SK-N-SH (cell line): ENCODE measurements around the gene ZNF747. TPM values are rescaled to one million over a fixed set of nuclear protein-coding genes. Genes with fewer than 3 reads are reported as not detected.

ENCODE experiments used
- CTCF ChIA-PET: fragments of 300-600, 350-600 bp; formaldehyde crosslinking; extraction: SDS; loops from one replicate; lab custom pipeline; 2021; lab: Yijun Ruan, JAX
- POLR2A ChIA-PET: fragments of 350-600 bp; sonication (Branson Sonifier 250); formaldehyde crosslinking; extraction: SDS; loops from one replicate; lab custom pipeline; 2020; ENCODE audit warnings: antibody characterized with exemption, inconsistent platforms; lab: Yijun Ruan, JAX
- DNase-seq: peaks from one replicate; pipeline ENCODE4 v3.0.0; 2012
- H2AFZ ChIP-seq: fragments of 200-600 bp; sonication (generic); 2 replicates; pipeline ENCODE4 v1.8.1; 2016; ENCODE audit warnings: antibody characterized with exemption, mild to moderate bottlenecking, low read depth
- H3F3A ChIP-seq: fragments of 200-600 bp; sonication (generic); replicated peaks from 2 replicates; pipeline ENCODE3; 2016; ENCODE audit warnings: antibody characterized with exemption, mild to moderate bottlenecking; ENCODE audit not compliant: insufficient read depth
- H3K27ac ChIP-seq, 2 experiments: fragments of 200-500 bp in 1 of 2; fragments of 200-600 bp in 1 of 2; sonication (Bioruptor generic) in 1 of 2; sonication (generic), shearing (Covaris generic) in 1 of 2; 2 replicates each; pipeline versions ENCODE4 v1.5.1 to v1.6.1; 2014 to 2016; ENCODE audit warnings: low read depth in 2 of 2, inconsistent platforms in 1 of 2, low read length in 1 of 2, mild to moderate bottlenecking in 1 of 2, mixed read lengths in 1 of 2
- H3K27me3 ChIP-seq: fragments of 200-600 bp; sonication (generic), shearing (Covaris generic); 2 replicates; pipeline ENCODE4 v1.6.1; 2016; ENCODE audit warnings: mixed run types; ENCODE audit not compliant: insufficient read depth
- H3K36me3 ChIP-seq, 2 experiments: fragments of 200-500 bp in 1 of 2; fragments of 200-600 bp in 1 of 2; sonication (Bioruptor generic) in 1 of 2; sonication (generic) in 1 of 2; replicated peaks in 1 of 2; 2 replicates each; pipeline versions ENCODE3 to v1.5.1; 2014 to 2016; ENCODE audit warnings: low read length in 1 of 2, mild to moderate bottlenecking in 1 of 2; ENCODE audit not compliant: insufficient read depth in 2 of 2, control insufficient read depth in 1 of 2
- H3K4me1 ChIP-seq, 2 experiments: fragments of 200-500 bp in 1 of 2; fragments of 200-600 bp in 1 of 2; sonication (Bioruptor generic) in 1 of 2; sonication (generic), shearing (Covaris generic) in 1 of 2; 2 replicates each; pipeline versions ENCODE4 v1.5.1 to v1.6.1; 2014 to 2016; ENCODE audit warnings: low read depth in 1 of 2, low read length in 1 of 2, mixed run types in 1 of 2; ENCODE audit not compliant: insufficient read depth in 2 of 2, control insufficient read depth in 1 of 2
- H3K4me2 ChIP-seq: fragments of 200-600 bp; sonication (generic), shearing (Covaris generic); 2 replicates; pipeline ENCODE4 v1.6.1; 2017; ENCODE audit warnings: mixed run types
- H3K4me3 ChIP-seq, 2 experiments: fragments of 200-500 bp in 1 of 2; fragments of 200-600 bp in 1 of 2; sonication (Bioruptor generic) in 1 of 2; sonication (generic), shearing (Covaris generic) in 1 of 2; 2 replicates each; pipeline versions ENCODE4 v1.5.1 to v1.8.1; 2014 to 2016; ENCODE audit warnings: low read depth in 2 of 2, inconsistent platforms in 1 of 2, low read length in 1 of 2, mild to moderate bottlenecking in 1 of 2, mixed read lengths in 1 of 2, moderate library complexity in 1 of 2
- H3K79me2 ChIP-seq: fragments of 200-600 bp; sonication (generic); 2 replicates; pipeline ENCODE4 v1.8.1; 2017; ENCODE audit warnings: mild to moderate bottlenecking; ENCODE audit not compliant: insufficient read depth
- H3K9ac ChIP-seq: fragments of 200-600 bp; sonication (generic); 2 replicates; pipeline ENCODE4 v1.6.1; 2017; ENCODE audit warnings: mixed run types
- H3K9me2 ChIP-seq: fragments of 200-600 bp; sonication (generic); 2 replicates; pipeline ENCODE4 v1.6.1; 2017; ENCODE audit warnings: mixed run types
- H3K9me3 ChIP-seq: fragments of 200-600 bp; sonication (generic); 2 replicates; pipeline ENCODE4 v1.6.1; 2017; ENCODE audit warnings: mixed run types, mild to moderate bottlenecking, moderate library complexity
- H4K20me1 ChIP-seq: fragments of 200-600 bp; sonication (generic); 2 replicates; pipeline ENCODE4 v1.6.1; 2017; ENCODE audit warnings: mild to moderate bottlenecking, mixed run types; ENCODE audit not compliant: insufficient read depth
- CHD2 ChIP-seq: fragments of 150-350 bp; IDR thresholded peaks from 2 replicates; pipeline ENCODE4 v1.6.1; 2018; ENCODE audit warnings: low read length; ENCODE audit not compliant: partially characterized antibody
- FOSL2 ChIP-seq: IDR thresholded peaks from 2 replicates; pipeline ENCODE4 v1.4.0; 2012; ENCODE audit warnings: low read depth, mild to moderate bottlenecking, moderate library complexity, borderline replicate concordance
- JUND ChIP-seq: IDR thresholded peaks from 2 replicates; pipeline ENCODE4 v1.4.0; 2012
- MEF2A ChIP-seq: IDR thresholded peaks from 2 replicates; pipeline ENCODE4 v1.4.0; 2012; ENCODE audit warnings: low read depth, borderline replicate concordance
- MXI1 ChIP-seq: IDR thresholded peaks from 2 replicates; pipeline ENCODE4 v1.6.1; 2012; ENCODE audit warnings: mild to moderate bottlenecking, low read depth, low read length, improper control_type of control experiment
- NFIC ChIP-seq: IDR thresholded peaks from 2 replicates; pipeline ENCODE4 v1.4.0; 2012; ENCODE audit warnings: borderline replicate concordance
- POLR2AphosphoS5 ChIP-seq: IDR thresholded peaks from 2 replicates; pipeline ENCODE4 v1.6.1; 2012; ENCODE audit warnings: low read depth, low read length
- RAD21 ChIP-seq: IDR thresholded peaks from 2 replicates; pipeline ENCODE4 v1.6.1; 2012; ENCODE audit warnings: mild to moderate bottlenecking, low read length
- REST ChIP-seq: IDR thresholded peaks from 2 replicates; pipeline ENCODE4 v1.6.1; 2012; ENCODE audit warnings: mild to moderate bottlenecking, low read depth, low read length, moderate library complexity
- RFX5 ChIP-seq: IDR thresholded peaks from 2 replicates; pipeline ENCODE4 v1.6.1; 2012; ENCODE audit warnings: mild to moderate bottlenecking, improper control_type of control experiment, low read length
- TCF12 ChIP-seq: IDR thresholded peaks from 2 replicates; pipeline ENCODE4 v1.4.0; 2012
- USF1 ChIP-seq: IDR thresholded peaks from 2 replicates; pipeline ENCODE4 v1.4.0; 2012; ENCODE audit warnings: low read depth, borderline replicate concordance
- WGBS: methylation state at CpG from one replicate; pipeline ENCODE4 v1.1.6; 2017; ENCODE audit warnings: low lambda C conversion rate; 5-methylcytosine and 5-hydroxymethylcytosine counted together
- polyA plus RNA-seq, 3 experiments: library from polyadenylated mRNA; depleted of rRNA; stranded (reverse); fragments of >200 nt; gene quantifications; 2 replicates each; pipeline ENCODE4 v1.2.3, GENCODE V29; 2012
- TF ChIP-seq, protein P1 (sequence below): IDR thresholded peaks from 2 replicates; pipeline ENCODE4; 2012
- TF ChIP-seq, protein P2 (sequence below): IDR thresholded peaks from 2 replicates; pipeline ENCODE4 v1.4.0; 2012; ENCODE audit warnings: low read depth

ZNF747 gene
- polyA plus RNA-seq, 1 of the 3 experiments (the other 2 are of a cell fraction) = 5.8 TPM

- ChIA-PET POLR2A (no interaction called here), CTCF (interaction anchor here (2.1 kb wide), 1 partner anchor 44 kb away, joined by 11 read pairs; no protein-coding TSS in a partner anchor)
- Histone ChIP-seq H3K36me3 (no peaks in the 10 kb centered on the region), H3F3A (peaks cover 2% of the 10 kb centered on the region), H3K27me3 (no peaks in the 10 kb centered on the region), H2AFZ (no peak overlapping the region), H3K27ac (no peak overlapping the region), H3K9me3 (no peaks in the 10 kb centered on the region), H3K9me2 (no peaks in the 10 kb centered on the region), H4K20me1 (no peaks in the 10 kb centered on the region), H3K4me3 (no peak overlapping the region), H3K79me2 (no peaks in the 10 kb centered on the region), H3K4me2 (no peak overlapping the region), H3K4me1 (no peaks in the 10 kb centered on the region)
- DNase-seq = no peak
- no peak for TF ChIP-seq MEF2A
- TF ChIP-seq RFX5 = no peak
- TF ChIP-seq, protein P1, sequence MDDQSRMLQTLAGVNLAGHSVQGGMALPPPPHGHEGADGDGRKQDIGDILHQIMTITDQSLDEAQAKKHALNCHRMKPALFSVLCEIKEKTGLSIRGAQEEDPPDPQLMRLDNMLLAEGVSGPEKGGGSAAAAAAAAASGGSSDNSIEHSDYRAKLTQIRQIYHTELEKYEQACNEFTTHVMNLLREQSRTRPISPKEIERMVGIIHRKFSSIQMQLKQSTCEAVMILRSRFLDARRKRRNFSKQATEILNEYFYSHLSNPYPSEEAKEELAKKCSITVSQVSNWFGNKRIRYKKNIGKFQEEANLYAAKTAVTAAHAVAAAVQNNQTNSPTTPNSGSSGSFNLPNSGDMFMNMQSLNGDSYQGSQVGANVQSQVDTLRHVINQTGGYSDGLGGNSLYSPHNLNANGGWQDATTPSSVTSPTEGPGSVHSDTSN = no peak
- TF ChIP-seq CHD2 = no peak
- no peak for TF ChIP-seq TCF12
- TF ChIP-seq RAD21 = no peak
- no peak for TF ChIP-seq USF1
- TF ChIP-seq REST = no peak
- TF ChIP-seq, all 33 proteins: peak for 0
- WGBS = 71% methylated on average over 10 of the region's 11 CpGs
- H3K9ac ChIP-seq = no peak overlapping the region
Measured at GRCh38 chr16:30493941-30494488, 40.6 kb downstream of the ZNF747 start.

DNA sequence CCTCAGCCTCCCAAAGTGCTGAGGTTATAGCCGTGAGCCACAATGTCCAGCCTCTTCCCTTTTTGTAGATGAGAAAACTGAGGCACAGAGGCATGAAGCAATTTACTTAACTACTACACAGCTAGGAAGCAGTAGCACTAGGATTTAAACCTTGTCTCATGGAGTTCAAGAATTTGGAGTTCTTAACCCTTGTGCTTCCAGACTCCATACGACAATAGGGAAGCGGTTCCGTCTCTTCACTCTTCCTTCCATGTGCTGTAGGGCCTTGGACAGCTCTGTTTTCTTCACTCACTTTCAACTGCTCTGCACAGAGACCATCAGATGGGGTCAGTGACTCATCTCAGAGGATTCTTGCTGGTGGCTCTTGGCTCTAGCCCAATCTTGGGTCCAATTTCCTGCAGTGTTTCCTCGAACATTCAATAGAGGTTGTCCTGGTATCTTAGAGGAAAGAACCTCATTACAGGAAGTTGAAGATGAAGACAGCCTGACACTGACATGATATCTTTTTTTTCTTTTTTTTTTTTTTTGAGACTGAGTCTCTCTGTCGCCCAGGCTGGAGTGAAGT lies 42.8 kb downstream of the ZNF747 start:
- no peak for DNase-seq
- Histone ChIP-seq H3K4me3 (no peak overlapping the region), H2AFZ (no peak overlapping the region), H3F3A (peaks cover 2% of the 10 kb centered on the region), H3K27ac (no peak overlapping the region), H3K9ac (no peak overlapping the region), H3K4me2 (0 out of 2 replicates have a peak overlapping the region, but pooled peaks have one; percentile 18), H3K27me3 (no peaks in the 10 kb centered on the region), H3K79me2 (no peaks in the 10 kb centered on the region), H3K36me3 (no peaks in the 10 kb centered on the region), H4K20me1 (no peaks in the 10 kb centered on the region), H3K4me1 (no peaks in the 10 kb centered on the region), H3K9me2 (no peaks in the 10 kb centered on the region), H3K9me3 (no peaks in the 10 kb centered on the region)
- 62% methylated on average over 6 of the region's 6 CpGs for WGBS
- TF ChIP-seq RAD21 = peak; percentile 24; the same call in 1 of the 2 replicates
- peak; percentile 75 for TF ChIP-seq NFIC
- TF ChIP-seq JUND = peak; percentile 32
- TF ChIP-seq REST = peak; percentile 70; the same call in 1 of the 2 replicates
- no peak for TF ChIP-seq MXI1
- peak; percentile 65; the same call in 1 of the 2 replicates for TF ChIP-seq FOSL2
- TF ChIP-seq POLR2AphosphoS5 = no peak
- TF ChIP-seq, protein P2, sequence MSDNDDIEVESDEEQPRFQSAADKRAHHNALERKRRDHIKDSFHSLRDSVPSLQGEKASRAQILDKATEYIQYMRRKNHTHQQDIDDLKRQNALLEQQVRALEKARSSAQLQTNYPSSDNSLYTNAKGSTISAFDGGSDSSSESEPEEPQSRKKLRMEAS = no peak
- CTCF ChIA-PET = no interaction called here
- POLR2A ChIA-PET = no interaction called here
